HG03108 (cell line): ENCODE results near the gene PDE9A.
"Not testable (repeated sequence)": the region's sequence is repeated elsewhere in the genome, so short reads cannot be mapped to it uniquely, and the experiment has no call there.

ENCODE experiments used
- ATAC-seq: cut with Tn5 transposase; IDR thresholded peaks from one replicate; pipeline ENCODE4 v1.9.1; 2021; ENCODE audit warnings: moderate library complexity; ENCODE audit not compliant: unreplicated experiment

PDE9A gene

DNA sequence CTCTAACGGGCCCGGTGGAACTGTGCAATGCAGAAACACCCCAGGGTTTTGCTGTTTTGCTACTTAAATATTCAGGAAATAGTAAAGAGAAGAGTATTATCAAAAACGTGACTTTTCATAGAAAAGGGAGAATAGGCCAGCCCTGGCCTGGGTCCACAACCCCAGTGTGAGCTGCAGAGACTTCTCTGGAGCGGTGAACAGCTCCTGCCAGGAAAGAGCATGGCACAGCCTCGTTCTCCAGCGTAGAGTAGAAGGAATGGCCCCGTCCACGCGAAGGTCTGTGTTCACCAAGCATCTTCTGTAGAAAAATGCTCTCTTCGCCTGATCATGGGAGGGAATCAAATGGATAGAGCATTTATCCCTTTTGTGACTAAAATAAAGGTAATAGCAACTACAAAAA is 51.4 kb downstream of the PDE9A start:
- ATAC-seq = no peak

- no peak for ATAC-seq
Observed at GRCh38 chr21:42705346-42705745, 51.9 kb downstream of the PDE9A start.

- no peak for ATAC-seq
Observed at GRCh38 chr21:42705746-42706374, 52.4 kb downstream of the PDE9A start.

DNA sequence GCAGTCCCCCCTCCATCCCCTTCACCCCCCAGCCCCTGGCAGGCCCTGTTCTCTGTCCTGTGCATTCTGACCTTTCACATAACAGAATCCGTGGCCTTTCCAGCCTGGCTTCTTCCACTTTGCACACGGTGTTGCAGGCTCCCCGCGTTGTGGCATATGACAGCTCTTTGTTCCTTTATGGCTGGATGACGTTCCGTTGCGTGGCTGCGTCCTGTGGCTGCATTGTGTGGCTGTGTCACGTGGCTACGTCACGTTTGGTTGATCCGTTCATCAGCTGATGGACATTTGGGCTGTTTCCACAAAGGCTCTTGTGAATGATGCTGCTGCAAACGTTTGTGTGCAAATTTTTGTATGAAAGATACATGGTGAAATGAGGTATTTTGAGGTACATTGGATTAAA is 53.3 kb downstream of the PDE9A start:
- no peak for ATAC-seq

DNA sequence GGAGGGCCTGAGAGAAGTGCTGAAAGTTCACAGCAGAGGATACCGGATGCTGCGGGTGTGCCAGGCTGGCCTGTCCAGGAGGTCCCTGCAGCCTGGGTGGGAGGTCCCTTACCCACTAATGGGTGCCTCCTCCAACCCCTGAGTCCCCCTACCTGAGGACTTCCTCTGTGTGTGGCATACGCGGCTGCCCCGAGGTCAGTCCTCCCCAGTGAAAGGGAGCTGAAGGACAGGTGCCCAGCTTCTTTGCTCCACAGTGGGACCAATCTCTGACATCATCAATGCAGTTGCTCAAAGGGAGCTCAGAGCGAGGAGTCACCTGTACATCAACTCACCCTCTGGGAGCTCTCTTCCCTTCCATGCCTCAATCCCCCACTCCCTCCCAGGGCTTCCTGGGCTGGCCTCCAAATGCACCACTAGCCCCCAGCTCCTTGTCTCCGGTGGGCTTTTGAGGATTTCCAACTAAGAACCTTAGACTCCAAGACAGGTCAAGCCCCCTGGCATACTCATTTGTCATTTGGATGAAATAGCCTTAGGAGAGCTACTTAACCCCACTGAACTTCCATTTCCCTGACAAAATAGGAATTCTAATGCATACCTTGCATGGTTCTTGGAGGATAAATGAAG is 53.9 kb downstream of the PDE9A start:
- ATAC-seq = no peak

- no peak for ATAC-seq
Observed at GRCh38 chr21:42708107-42708506, 54.7 kb downstream of the PDE9A start.

DNA sequence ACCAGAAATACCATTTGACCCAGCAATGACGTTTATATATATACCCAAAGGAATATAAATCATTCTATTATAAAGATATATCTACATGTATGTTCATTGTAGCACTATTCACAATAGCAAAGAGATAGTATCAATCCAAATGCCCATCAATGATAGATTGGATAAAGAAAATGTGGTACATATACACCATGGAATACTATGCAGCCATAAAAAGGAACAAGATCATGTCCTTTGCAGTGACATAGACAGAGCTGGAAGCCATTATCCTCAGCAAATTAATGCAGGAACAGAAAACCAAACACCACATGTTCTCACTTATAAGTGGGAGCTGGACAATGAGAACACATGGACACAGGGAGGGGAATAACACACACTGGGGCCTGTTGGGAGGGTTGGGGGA is 55.5 kb downstream of the PDE9A start:
- not testable (repeated sequence) for ATAC-seq

- no peak for ATAC-seq
Observed at GRCh38 chr21:42711667-42712066, 58.2 kb downstream of the PDE9A start.

DNA sequence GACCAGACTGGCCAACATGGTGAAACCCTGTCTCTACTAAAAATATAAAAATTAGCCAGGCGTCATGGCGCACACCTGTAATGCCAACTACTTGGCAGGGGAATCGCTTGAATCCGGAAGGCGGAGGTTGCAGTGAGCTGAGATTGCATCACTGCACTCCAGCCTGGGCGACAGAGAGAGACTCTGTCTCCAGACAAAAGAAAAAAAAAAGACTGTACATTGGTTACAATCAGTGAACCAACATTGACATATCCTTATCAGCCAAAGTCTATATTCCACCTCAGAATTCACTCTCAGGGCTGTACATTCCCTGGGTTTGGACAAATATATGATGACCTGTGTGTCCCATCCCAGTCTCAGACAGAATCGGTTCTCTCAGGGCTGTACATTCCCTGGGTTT is 62.0 kb downstream of the PDE9A start:
- ATAC-seq = not testable (repeated sequence)

GRCh38 chr21:42716074-42716473 is 62.7 kb downstream of the PDE9A start:
- ATAC-seq = no peak

DNA sequence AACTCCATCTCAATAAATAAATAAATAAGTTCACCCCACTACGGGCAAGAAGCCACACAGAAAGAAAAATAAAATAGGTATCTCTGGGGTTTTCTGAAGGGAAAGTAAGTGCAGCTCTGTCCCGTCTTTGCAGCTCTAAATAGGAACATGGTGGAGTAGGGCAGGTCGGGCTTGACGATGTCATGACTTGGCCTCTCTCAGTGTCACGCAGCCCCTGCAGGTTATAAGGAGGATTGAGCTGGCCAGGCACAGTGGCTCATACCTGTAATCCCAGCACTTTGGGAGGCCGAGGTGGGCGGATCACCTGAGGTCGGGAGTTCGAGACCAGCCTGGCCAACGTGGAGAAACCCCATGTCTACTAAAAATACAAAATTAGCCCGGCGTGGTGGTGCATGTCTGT is 67.1 kb downstream of the PDE9A start:
- ATAC-seq = not testable (repeated sequence)

- ATAC-seq = no peak
Observed at GRCh38 chr21:42721341-42721824, 68.0 kb downstream of the PDE9A start.

- ATAC-seq = no peak
Observed at GRCh38 chr21:42722153-42722552, 68.7 kb downstream of the PDE9A start.

DNA sequence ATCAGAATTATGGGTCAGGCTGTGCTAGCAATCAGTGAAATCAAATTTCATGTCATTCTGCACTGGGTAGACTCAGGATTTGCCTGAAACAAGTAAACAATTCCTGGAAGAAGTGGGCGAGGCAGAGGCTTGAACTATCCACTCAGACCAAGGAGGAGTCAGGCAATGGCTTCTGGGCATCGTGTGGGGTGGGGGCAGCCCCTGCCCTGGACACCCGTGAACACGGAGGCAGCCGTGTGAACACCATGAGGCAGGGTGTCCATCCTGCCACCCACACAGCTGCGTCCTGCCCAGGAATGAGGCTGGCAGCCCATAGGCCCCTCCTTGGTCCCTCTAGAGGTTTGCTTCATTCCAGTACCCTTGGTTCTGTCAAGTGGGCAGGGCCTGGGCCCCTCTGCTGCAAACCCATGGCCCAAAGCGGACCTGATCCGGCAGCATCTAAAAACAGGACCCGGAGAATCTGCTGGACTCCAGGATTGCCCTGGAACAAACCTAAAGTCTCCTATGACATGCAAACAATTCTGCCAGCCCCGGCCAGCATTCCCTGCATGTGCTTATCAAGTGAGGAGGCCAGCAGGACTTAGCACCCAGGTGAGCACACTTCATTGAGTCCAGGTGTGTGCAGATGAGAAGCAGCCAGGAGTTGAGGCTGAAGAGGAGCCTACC is 69.5 kb downstream of the PDE9A start:
- no peak for ATAC-seq

- no peak for ATAC-seq
Observed at GRCh38 chr21:42724226-42724920, 71.0 kb downstream of the PDE9A start.

- ATAC-seq = no peak
Observed at GRCh38 chr21:42725416-42725930, 72.1 kb downstream of the PDE9A start.

DNA sequence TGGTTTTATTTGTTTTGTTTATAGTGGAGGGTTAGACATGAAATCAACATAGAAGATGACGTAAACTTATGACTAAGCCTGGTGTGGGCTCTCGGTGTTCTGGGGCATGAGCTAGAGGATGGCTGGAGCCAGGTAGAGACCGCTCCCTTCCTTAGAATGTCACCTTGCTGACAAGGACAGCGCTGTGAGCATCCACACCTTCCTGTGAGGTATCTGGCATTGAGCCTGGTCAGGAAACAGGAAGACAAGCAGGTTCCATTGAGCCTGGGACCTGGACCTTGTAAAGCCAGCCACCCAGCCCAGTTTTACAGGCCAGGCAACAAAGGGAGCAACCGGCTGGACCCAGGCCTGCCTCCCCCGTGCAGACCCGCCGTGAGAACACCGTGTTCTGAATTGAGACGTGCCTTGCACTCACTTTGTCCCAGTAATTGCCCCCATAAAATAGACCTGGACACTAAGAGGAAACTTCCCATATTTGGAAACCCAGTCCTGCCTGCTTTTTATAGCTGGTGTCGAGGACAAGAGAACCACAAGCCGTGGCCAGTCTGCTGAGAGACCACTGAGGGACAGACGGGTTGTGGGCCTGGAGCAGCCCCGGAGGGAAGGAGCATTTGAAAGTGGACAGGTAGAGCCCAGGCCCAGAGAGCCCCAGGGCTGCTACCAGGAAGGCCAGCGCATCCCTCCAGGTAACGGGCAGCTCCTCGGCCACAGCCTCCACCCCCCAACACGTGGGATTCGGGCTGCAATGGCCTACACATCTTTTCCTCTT is 78.0 kb downstream of the PDE9A start:
- ATAC-seq = no peak

GRCh38 chr21:42732033-42732410 is 78.6 kb downstream of the PDE9A start:
- no peak for ATAC-seq

- ATAC-seq = no peak
Observed at GRCh38 chr21:42733037-42733627, 79.7 kb downstream of the PDE9A start.

GRCh38 chr21:42733874-42734273 is 80.5 kb downstream of the PDE9A start:
- no peak for ATAC-seq
